DND-41 (cell line): ENCODE results near the gene DEPP1.

Source experiments
- CTCF ChIP-seq: IDR thresholded peaks from 2 replicates; pipeline ENCODE4 v1.5.1; 2012; ENCODE audit warnings: borderline replicate concordance, low read length, moderate library complexity, mild to moderate bottlenecking; ENCODE audit not compliant: poor library complexity, severe bottlenecking; ENCODE audit errors: extremely low read depth
- EZH2 ChIP-seq: IDR thresholded peaks from 3 replicates; pipeline ENCODE4 v1.6.1; 2012; ENCODE audit warnings: borderline replicate concordance, low read depth, mild to moderate bottlenecking, moderate library complexity, low read length, inconsistent platforms; ENCODE audit not compliant: severe bottlenecking

GRCh38 chr10:44929356-44930255 lies 49.0 kb downstream of the DEPP1 start:
- no peak for TF ChIP-seq CTCF
- no peak for TF ChIP-seq EZH2
